Measurements from ENCODE around the gene LY6G6D.

Gene LY6G6D

GRCh38 chr6:31718265-31718664 lies 3.1 kb downstream of the LY6G6D start:
- H3K4me3 ChIP-seq (replicated peaks; ENCODE audit: low read depth, low read length): no peak overlapping the region
- no peak for DNase-seq (ENCODE audit: extremely low read depth, low read depth)
- TF ChIP-seq CTCF (IDR thresholded peaks at IDR 0.05; ENCODE audit: low read depth, low read length, missing control alignments): no peak

GRCh38 chr6:31719001-31719400 lies 3.9 kb downstream of the LY6G6D start:
- H3K4me3 ChIP-seq (replicated peaks; ENCODE audit: low read depth, low read length): no peak overlapping the region
- no peak for TF ChIP-seq CTCF (IDR thresholded peaks at IDR 0.05; ENCODE audit: low read depth, low read length, missing control alignments)
- DNase-seq (ENCODE audit: extremely low read depth, low read depth): no peak

GRCh38 chr6:31720196-31720770 lies 5.1 kb downstream of the LY6G6D start:
- TF ChIP-seq CTCF (IDR thresholded peaks at IDR 0.05; ENCODE audit: low read depth, low read length, missing control alignments): no peak
- DNase-seq (ENCODE audit: extremely low read depth, low read depth): no peak
- no peak overlapping the region for H3K4me3 ChIP-seq (replicated peaks; ENCODE audit: low read depth, low read length)

GRCh38 chr6:31721351-31722020 lies 6.3 kb downstream of the LY6G6D start, which contains the start of gene LY6G6C:
LY6G6C (minus strand) TSS chr6:31721746; CDS start chr6:31721679, 67 bp downstream.
- TF ChIP-seq CTCF (IDR thresholded peaks at IDR 0.05; ENCODE audit: low read depth, low read length, missing control alignments): no peak
- DNase-seq (ENCODE audit: extremely low read depth, low read depth): no peak
- H3K4me3 ChIP-seq (replicated peaks; ENCODE audit: low read depth, low read length): no peak within 1 kb of the TSS

- no peak for DNase-seq (ENCODE audit: extremely low read depth, low read depth)
- no peak overlapping the region for H3K4me3 ChIP-seq (replicated peaks; ENCODE audit: low read depth, low read length)
- no peak for TF ChIP-seq CTCF (IDR thresholded peaks at IDR 0.05; ENCODE audit: low read depth, low read length, missing control alignments)
Observed at GRCh38 chr6:31722173-31722572, 7.0 kb downstream of the LY6G6D start.

GRCh38 chr6:31723245-31723979 lies 8.3 kb downstream of the LY6G6D start, which contains the start of gene MPIG6B:
MPIG6B (plus strand) TSS chr6:31723373; CDS start chr6:31723384, 11 bp downstream.
- TF ChIP-seq CTCF (IDR thresholded peaks at IDR 0.05; ENCODE audit: low read depth, low read length, missing control alignments): no peak
- no peak for DNase-seq (ENCODE audit: extremely low read depth, low read depth)
- H3K4me3 ChIP-seq (replicated peaks; ENCODE audit: low read depth, low read length): no peak within 1 kb of the TSS
